ENCODE measurements around the gene QRICH2. TPM values are rescaled to one million over a fixed set of nuclear protein-coding genes. Genes with fewer than 3 reads are reported as not detected.
A peak's percentile ranks its signal among the peaks of the same experiment; 100 is the strongest.

Gene QRICH2
- total and polyA plus RNA-seq, 10 of the 15 experiments (the other 5 are each of a cell fraction or from before 2014, with no cell fraction given), result 0.04 to 0.72 (median 0.25) TPM

- BruUV-seq (replicated peaks), result no TSS peak
- intact Hi-C loops (cut with micrococcal nuclease; ENCODE audit: unreplicated experiment), result loop anchor here (2.0 kb wide), 1 partner anchor 31 kb away; the partner anchor contains the start of gene SPHK1
- SMC1A ChIA-PET (ENCODE audit: uncharacterized antibody, unreplicated experiment), result interaction anchor here (0.6 to 1.8 kb wide), 6 partner anchors 11 to 203 kb away, joined by 3 to 5 read pairs (median 4); no protein-coding TSS in a partner anchor
- 1% methylated on average over 72 of the region's 75 CpGs for WGBS (ENCODE audit: insufficient coverage, insufficient replicate concordance, low lambda C conversion rate, missing lambda C conversion rate)
- peak within 1 kb of the TSS; percentile 66 for H3K4me3 ChIP-seq
- H3K9ac ChIP-seq (ENCODE audit: control insufficient read depth, insufficient read depth, low read length), result peak within 1 kb of the TSS; percentile 79
- peak; percentile 95 for FAIRE-seq
- peak within 1 kb of the TSS; percentile 93 for H2AFZ ChIP-seq (ENCODE audit: control insufficient read depth, low read depth, low read length)
- H4K20me1 ChIP-seq (ENCODE audit: control insufficient read depth, insufficient read depth), result no peaks in the 10 kb centered on the region
- H3K79me2 ChIP-seq (ENCODE audit: control insufficient read depth, insufficient read depth, low read length), result peaks cover 7% of the 10 kb centered on the region
- CTCF ChIA-PET, result interaction anchor here (0.7 to 3.4 kb wide), 10 partner anchors 9 to 156 kb away, joined by 3 to 23 read pairs (median 4); partner anchors contain the start of gene SPHK1
- peaks cover 13% of the 10 kb centered on the region for H3K4me1 ChIP-seq (ENCODE audit: control insufficient read depth, insufficient read depth, low read length)
- no peaks in the 10 kb centered on the region for H3K9me3 ChIP-seq (replicated peaks; ENCODE audit: control insufficient read depth, insufficient read depth, low read length)
- H3K27ac ChIP-seq (ENCODE audit: control insufficient read depth, insufficient read depth), result peak within 1 kb of the TSS; percentile 91
- 0 out of 4 replicates have a peak, but pooled peaks cover 0 to under 1% of the 10 kb centered on the region in 2 experiments for H3K36me3 ChIP-seq (ENCODE audit: control insufficient read depth in 2 of 2, insufficient read depth in 2 of 2, low read length in 1 of 2)
- peak within 1 kb of the TSS; percentile 92 for H3K4me2 ChIP-seq (ENCODE audit: control insufficient read depth, insufficient read depth)
- RAD21 ChIA-PET (ENCODE audit: unreplicated experiment), result interaction anchor here (0.5 to 1.7 kb wide), 6 partner anchors 31 to 90 kb away, joined by 3 to 8 read pairs (median 4); partner anchors contain the start of gene SPHK1
- in situ Hi-C loops (cut with MboI), result no loop called here
- POLR2A ChIA-PET, result interaction anchor here (0.6 to 1.9 kb wide), 8 partner anchors 16 to 374 kb away, joined by 3 to 9 read pairs (median 4); partner anchors contain the start of genes SPHK1 and SRP68
- peak; percentile 98 for ATAC-seq
- H3K27me3 ChIP-seq (replicated peaks in 1 of 2; ENCODE audit: control insufficient read depth in 2 of 2, insufficient read depth in 2 of 2, low read length in 1 of 2), result no peaks in the 10 kb centered on the region
- DNase-seq (ENCODE audit: low read depth, low spot score), result peak; percentile 72
- TF ChIP-seq PKNOX1 (IDR thresholded peaks at IDR 0.05), result 0 out of 2 replicates have a peak, but pooled peaks have one; percentile 46
- peak; percentile 99 for TF ChIP-seq STAT1 (conservative IDR thresholded peaks at IDR 0.05)
- peak; percentile 86 for TF ChIP-seq CREM (IDR thresholded peaks at IDR 0.05; ENCODE audit: low read depth)
- TF ChIP-seq TCF3 (IDR thresholded peaks at IDR 0.05; ENCODE audit: borderline replicate concordance, insufficient read depth, low read depth, low read length), result 0 out of 2 replicates have a peak, but pooled peaks have one; percentile 29
- no peak for TF ChIP-seq ZNF274 (IDR thresholded peaks at IDR 0.05; ENCODE audit: insufficient read depth, insufficient read length)
- TF ChIP-seq USF1 (IDR thresholded peaks at IDR 0.05; ENCODE audit: borderline replicate concordance, extremely low read length, insufficient read depth, low read depth, low read length), result no peak
- no peak for TF ChIP-seq PML (IDR thresholded peaks at IDR 0.05; ENCODE audit: low read length)
- 0 out of 2 replicates have a peak, but pooled peaks have one; percentile 14 for TF ChIP-seq PAX5 (IDR thresholded peaks at IDR 0.05; ENCODE audit: borderline replicate concordance, low read depth, low read length)
- TF ChIP-seq ZBTB33 (IDR thresholded peaks at IDR 0.05), result no peak
- no peak for TF ChIP-seq SRF (IDR thresholded peaks at IDR 0.05; ENCODE audit: low read depth in 2 of 2, low read length in 2 of 2)
- TF ChIP-seq TCF12 (IDR thresholded peaks at IDR 0.05; ENCODE audit: low read depth, low read length), result peak; percentile 37; the same call in 1 of the 2 replicates
- TF ChIP-seq ZNF687 (IDR thresholded peaks at IDR 0.05), result peak; percentile 63; the same call in 1 of the 2 replicates
- TF ChIP-seq NR2C1 (IDR thresholded peaks at IDR 0.05), result peak; percentile 94
- TF ChIP-seq SP1 (IDR thresholded peaks at IDR 0.05; ENCODE audit: low read depth, low read length), result peak; percentile 13
- TF ChIP-seq JUND (IDR thresholded peaks at IDR 0.05; ENCODE audit: low read depth, low read length), result no peak
Observed at GRCh38 chr17:76353599-76354316, 45.7 kb upstream of the QRICH2 start, which contains the start of gene PRPSAP1. PRPSAP1 (minus strand) TSS chr17:76353916; CDS start chr17:76353703, 213 bp downstream.
